ENCODE measurements around the gene NOTCH1.

DNA sequence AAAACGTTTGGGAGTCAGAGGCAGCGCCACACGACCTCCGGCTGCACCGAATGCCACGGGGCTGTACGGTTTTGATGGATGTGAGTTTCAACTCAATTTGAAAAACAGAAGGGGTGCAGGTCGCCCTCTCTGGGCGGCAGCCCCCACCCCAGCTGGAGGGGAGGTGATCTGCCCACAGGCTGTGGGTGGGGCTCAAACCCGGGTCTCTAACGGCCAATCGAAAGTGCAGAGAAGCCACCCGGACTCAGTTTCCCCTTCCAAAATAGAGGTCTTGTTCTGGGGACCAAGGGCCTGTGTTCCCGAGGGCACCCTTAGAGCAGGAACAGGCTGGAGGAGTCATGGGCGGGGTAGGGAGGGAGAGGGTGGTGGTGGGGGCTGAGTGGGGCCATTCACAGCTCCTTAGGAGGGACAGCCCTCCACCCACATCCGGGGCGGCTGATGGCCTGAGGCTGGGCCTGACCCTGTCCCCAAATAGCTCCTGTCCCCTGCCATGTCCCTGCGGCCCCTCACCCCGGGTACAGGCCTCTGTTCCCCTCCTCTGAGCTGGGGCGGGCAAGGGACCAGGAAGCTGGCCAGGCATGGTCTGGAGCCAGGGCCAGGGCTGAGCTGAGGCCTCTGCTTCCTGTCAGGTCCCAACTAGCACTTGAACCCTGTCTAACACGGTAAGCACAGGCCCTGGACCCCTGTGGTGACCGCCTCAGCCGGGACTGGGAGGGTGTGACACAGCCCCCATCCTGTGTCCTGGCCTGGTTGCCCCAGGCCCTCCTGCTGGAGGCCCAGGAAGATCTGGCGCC is 22.6 kb upstream of the NOTCH1 start:
- TF ChIP-seq CTCF (conservative IDR thresholded peaks at IDR 0.05 in 1 of 2, IDR thresholded peaks at IDR 0.05 in 1 of 2; ENCODE audit: low read depth in 1 of 2, low read length in 2 of 2) (no peak), EZH2 (IDR thresholded peaks at IDR 0.05; ENCODE audit: low read length, missing control alignments) (no peak)
